PC-9 (cell line): ENCODE results near the gene RABAC1.

Experiments
- EZH2 ChIP-seq: fragments of 200-600 bp; sonication (generic); IDR thresholded peaks from 2 replicates; pipeline ENCODE4 v1.8.0; 2017; ENCODE audit warnings: antibody characterized with exemption, low read depth
- TF ChIP-seq, protein P1 (sequence below): fragments of 200-600 bp; sonication (generic); conservative IDR thresholded peaks from 2 replicates; pipeline ENCODE4 v1.6.1; 2017; ENCODE audit warnings: mixed run types, antibody characterized with exemption, mild to moderate bottlenecking, moderate library complexity

DNA sequence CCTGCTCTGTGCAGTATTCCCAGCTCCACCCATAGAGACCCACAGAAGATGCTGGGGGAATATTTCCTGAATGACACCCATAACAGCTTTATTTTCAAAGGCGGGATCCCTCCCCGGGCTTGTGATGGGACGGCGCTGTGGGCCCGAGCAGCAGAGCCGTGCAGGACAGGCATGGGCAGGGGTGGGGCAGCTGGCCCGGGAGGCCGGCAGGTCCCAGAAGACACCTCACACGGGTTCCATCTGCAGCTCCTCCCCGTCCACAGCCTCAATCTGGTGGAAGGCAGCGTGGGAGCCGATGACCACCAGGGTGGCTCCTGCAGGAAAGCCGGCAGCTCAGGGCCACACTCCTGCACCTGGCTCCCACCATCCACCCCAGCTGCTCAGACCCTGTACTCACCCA lies 2.5 kb downstream of the RABAC1 start:
- TF ChIP-seq, protein P1, sequence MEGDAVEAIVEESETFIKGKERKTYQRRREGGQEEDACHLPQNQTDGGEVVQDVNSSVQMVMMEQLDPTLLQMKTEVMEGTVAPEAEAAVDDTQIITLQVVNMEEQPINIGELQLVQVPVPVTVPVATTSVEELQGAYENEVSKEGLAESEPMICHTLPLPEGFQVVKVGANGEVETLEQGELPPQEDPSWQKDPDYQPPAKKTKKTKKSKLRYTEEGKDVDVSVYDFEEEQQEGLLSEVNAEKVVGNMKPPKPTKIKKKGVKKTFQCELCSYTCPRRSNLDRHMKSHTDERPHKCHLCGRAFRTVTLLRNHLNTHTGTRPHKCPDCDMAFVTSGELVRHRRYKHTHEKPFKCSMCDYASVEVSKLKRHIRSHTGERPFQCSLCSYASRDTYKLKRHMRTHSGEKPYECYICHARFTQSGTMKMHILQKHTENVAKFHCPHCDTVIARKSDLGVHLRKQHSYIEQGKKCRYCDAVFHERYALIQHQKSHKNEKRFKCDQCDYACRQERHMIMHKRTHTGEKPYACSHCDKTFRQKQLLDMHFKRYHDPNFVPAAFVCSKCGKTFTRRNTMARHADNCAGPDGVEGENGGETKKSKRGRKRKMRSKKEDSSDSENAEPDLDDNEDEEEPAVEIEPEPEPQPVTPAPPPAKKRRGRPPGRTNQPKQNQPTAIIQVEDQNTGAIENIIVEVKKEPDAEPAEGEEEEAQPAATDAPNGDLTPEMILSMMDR = no peak
- TF ChIP-seq EZH2 = no peak
